ENCODE data around the gene KNG1.
"Not testable (repeated sequence)": the region's sequence is repeated elsewhere in the genome, so short reads cannot be mapped to it uniquely, and the experiment has no call there.

KNG1 gene

GRCh38 chr3:186679151-186679550 is 38.0 kb upstream of the KNG1 start:
- Mint-ChIP-seq H3K4me3 (no peak overlapping the region), H3K9me3 (no peaks in the 10 kb centered on the region), H3K27ac (no peak overlapping the region), H3K36me3 (ENCODE audit: low read depth) (no peaks in the 10 kb centered on the region), H3K4me1 (no peaks in the 10 kb centered on the region), H3K27me3 (ENCODE audit: low read depth, poor library complexity) (peaks cover 10% of the 10 kb centered on the region)
- no peak for DNase-seq
- TF ChIP-seq CTCF (IDR thresholded peaks at IDR 0.05) = no peak

- no peaks in the 10 kb centered on the region for H3K4me1 Mint-ChIP-seq
- H3K9me3 Mint-ChIP-seq = peaks cover 10% of the 10 kb centered on the region
- no peak overlapping the region for H3K4me3 Mint-ChIP-seq
- DNase-seq = no peak
- no peak overlapping the region for H3K27ac Mint-ChIP-seq
- H3K36me3 Mint-ChIP-seq (ENCODE audit: low read depth) = no peaks in the 10 kb centered on the region
- TF ChIP-seq CTCF (IDR thresholded peaks at IDR 0.05) = no peak
- peaks cover 17% of the 10 kb centered on the region for H3K27me3 Mint-ChIP-seq (ENCODE audit: low read depth, poor library complexity)
Observed at GRCh38 chr3:186680869-186681268, 36.3 kb upstream of the KNG1 start.

- H3K27ac Mint-ChIP-seq = no peak overlapping the region
- DNase-seq = no peak
- peaks cover 22% of the 10 kb centered on the region for H3K9me3 Mint-ChIP-seq
- no peaks in the 10 kb centered on the region for H3K36me3 Mint-ChIP-seq (ENCODE audit: low read depth)
- H3K4me3 Mint-ChIP-seq = no peak overlapping the region
- no peaks in the 10 kb centered on the region for H3K4me1 Mint-ChIP-seq
- peaks cover 14% of the 10 kb centered on the region for H3K27me3 Mint-ChIP-seq (ENCODE audit: low read depth, poor library complexity)
- no peak for TF ChIP-seq CTCF (IDR thresholded peaks at IDR 0.05)
Observed at GRCh38 chr3:186682812-186683211, 34.3 kb upstream of the KNG1 start.

GRCh38 chr3:186683979-186684378 is 33.2 kb upstream of the KNG1 start:
- Mint-ChIP-seq H3K4me3 (no peak overlapping the region), H3K4me1 (no peaks in the 10 kb centered on the region), H3K27ac (no peak overlapping the region), H3K36me3 (ENCODE audit: low read depth) (no peaks in the 10 kb centered on the region), H3K27me3 (ENCODE audit: low read depth, poor library complexity) (peaks cover 12% of the 10 kb centered on the region), H3K9me3 (peaks cover 22% of the 10 kb centered on the region)
- DNase-seq = no peak
- no peak for TF ChIP-seq CTCF (IDR thresholded peaks at IDR 0.05)

GRCh38 chr3:186686475-186686874 is 30.7 kb upstream of the KNG1 start:
- not testable (repeated sequence) for H3K4me3 Mint-ChIP-seq; H3K36me3 Mint-ChIP-seq (ENCODE audit: low read depth); DNase-seq; H3K27ac Mint-ChIP-seq; H3K4me1 Mint-ChIP-seq
- Mint-ChIP-seq H3K27me3 (ENCODE audit: low read depth, poor library complexity) (peaks cover 11% of the 10 kb centered on the region), H3K9me3 (peaks cover 22% of the 10 kb centered on the region)

GRCh38 chr3:186687120-186687651 is 30.0 kb upstream of the KNG1 start:
- DNase-seq = no peak
- no peak for TF ChIP-seq CTCF (IDR thresholded peaks at IDR 0.05)
- H3K27ac Mint-ChIP-seq = no peak overlapping the region
- H3K4me1 Mint-ChIP-seq = no peaks in the 10 kb centered on the region
- H3K36me3 Mint-ChIP-seq (ENCODE audit: low read depth) = no peaks in the 10 kb centered on the region
- peaks cover 15% of the 10 kb centered on the region for H3K27me3 Mint-ChIP-seq (ENCODE audit: low read depth, poor library complexity)
- H3K9me3 Mint-ChIP-seq = peaks cover 22% of the 10 kb centered on the region
- H3K4me3 Mint-ChIP-seq = no peak overlapping the region

- H3K27me3 Mint-ChIP-seq (ENCODE audit: low read depth, poor library complexity); H3K4me1 Mint-ChIP-seq; DNase-seq; H3K36me3 Mint-ChIP-seq (ENCODE audit: low read depth); H3K4me3 Mint-ChIP-seq; H3K27ac Mint-ChIP-seq: not testable (repeated sequence)
- peaks cover 17% of the 10 kb centered on the region for H3K9me3 Mint-ChIP-seq
Observed at GRCh38 chr3:186690304-186690703, 26.9 kb upstream of the KNG1 start.

Data from nephron progenitor cell (in vitro differentiated cells).